ENCODE results near the gene ARFIP2. TPM values are rescaled to one million over a fixed set of nuclear protein-coding genes. Genes with fewer than 3 reads are reported as not detected.
A peak's percentile ranks its signal among the peaks of the same experiment; 100 is the strongest.

Gene ARFIP2
- total RNA-seq, 1 donor from 2014 or later = 15.2 TPM

DNA sequence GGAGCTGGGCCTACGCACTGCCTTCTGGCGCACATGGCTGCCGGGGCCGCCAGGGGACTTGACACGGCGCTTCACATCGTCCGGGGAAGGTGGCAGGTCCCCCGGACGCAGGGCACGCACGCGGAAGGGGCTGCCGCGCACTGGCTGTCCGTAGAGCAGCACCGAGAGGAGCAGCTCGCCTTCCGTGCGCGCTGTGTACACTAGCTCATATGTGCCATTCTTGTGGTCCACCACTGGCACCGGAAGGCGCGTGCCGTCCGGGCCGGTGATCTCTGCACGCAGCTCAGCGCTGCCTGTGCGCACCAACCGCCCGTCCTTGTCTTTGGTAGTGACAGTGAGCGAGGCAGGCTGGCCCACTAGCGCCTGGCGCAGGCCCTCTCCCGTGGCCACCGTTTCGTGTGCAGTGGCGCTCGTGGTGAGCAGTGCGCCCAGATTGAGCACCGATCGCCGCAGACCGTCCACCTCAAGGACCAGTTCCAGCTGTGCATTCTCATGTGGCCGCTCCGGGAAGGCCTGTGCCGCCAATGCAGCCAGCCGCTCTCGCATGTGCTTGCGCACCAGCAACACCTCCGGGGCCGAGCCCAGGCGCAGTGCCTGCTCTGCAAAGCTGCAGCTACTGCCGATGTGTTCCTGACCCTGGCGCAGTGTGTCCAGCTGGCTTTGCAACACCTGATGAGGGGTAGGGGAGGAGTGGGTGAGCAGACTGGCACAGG, 24.6 kb downstream of the ARFIP2 start:
- DNase-seq = no peak
- ATAC-seq = no peak

DNA sequence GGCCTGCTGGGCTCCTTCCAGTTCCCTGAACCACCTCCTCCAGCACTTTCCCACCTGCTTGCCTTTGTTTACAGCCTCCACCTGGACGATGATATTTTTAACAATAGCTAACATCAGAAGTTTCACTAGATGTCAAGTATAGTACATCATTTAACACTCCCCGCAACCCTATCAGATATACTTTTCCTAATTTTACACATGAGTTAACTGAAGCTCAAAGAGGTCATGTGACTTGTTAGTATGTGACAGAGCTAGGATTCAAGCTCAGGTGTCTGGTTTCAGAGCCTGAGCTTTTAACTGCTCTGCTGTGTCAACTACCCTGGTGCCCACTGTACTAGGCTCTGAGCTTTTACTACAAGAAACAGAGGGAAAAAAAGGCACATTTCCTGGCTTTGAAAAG, 26.1 kb downstream of the ARFIP2 start:
- intact Hi-C loops (cut with micrococcal nuclease) = no loop called here

More for the DNA sequence above, 24.6 kb downstream of the ARFIP2 start:
- intact Hi-C loops (cut with micrococcal nuclease) = no loop called here

DNA sequence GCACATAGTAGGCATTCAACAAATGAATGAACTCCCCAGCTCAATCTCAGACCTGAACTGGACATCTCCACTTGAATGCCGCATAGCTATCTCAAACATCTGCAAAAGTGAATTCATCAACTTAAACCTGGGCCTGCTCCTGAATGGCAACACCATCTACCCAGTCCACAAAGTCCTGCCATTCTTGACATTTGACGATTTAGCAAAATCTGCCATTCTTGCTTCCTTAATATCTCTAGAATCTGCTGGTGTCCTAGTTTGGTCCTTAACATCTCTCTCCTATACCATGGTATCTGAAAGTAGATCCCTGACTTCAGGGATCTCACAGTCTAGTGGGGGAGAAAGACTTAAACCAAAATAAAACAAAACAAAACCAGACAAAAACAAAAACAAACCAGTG, 28.0 kb downstream of the ARFIP2 start:
- intact Hi-C loops (cut with micrococcal nuclease) = no loop called here
- DNase-seq (no peak), ATAC-seq (no peak)

More for the DNA sequence above, 26.1 kb downstream of the ARFIP2 start:
- no peak for DNase-seq
- no peak for ATAC-seq

DNA sequence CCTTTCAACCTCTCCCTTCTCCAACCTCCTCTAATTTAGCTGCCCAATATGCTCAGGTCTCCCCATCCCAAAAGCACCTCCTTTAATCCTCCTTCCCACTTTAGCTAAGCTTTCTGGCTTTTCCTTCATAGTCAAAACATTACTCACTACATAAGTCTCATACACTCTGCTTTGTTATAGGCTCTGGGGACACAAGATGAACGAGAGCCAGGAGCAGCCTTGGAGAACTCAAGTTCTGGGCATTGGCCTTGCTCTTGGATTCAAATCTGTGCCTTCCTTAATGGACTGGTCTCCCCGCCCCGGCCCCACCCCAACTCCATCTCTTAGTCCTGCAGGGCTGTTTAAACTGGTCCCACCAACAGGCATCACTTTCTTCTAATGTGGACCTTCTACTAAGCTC, 28.9 kb downstream of the ARFIP2 start:
- intact Hi-C loops (cut with micrococcal nuclease) = no loop called here
- ATAC-seq = peak; percentile 37
- DNase-seq = no peak

DNA sequence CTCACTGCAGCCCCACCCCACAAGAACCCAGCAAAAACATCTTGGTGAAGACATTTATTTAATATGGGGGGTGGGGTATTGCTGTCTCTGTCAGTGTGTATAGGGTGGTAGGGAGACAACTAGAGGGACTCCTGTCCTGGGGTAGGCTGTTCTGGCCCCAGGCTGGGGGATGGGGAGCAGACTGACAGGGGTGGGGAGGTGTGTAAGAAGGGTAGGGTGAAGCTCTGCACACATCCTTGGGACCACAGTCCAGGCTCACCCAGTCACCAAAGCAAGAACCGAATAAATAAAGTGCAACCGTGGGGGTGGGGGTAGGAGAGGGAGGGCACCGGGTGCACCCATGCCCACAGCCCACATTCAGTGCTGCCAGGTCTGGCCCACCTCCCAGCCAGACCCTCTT, 32.6 kb downstream of the ARFIP2 start:
- ATAC-seq (no peak), DNase-seq (no peak)
- intact Hi-C loops (cut with micrococcal nuclease) = no loop called here

DNA sequence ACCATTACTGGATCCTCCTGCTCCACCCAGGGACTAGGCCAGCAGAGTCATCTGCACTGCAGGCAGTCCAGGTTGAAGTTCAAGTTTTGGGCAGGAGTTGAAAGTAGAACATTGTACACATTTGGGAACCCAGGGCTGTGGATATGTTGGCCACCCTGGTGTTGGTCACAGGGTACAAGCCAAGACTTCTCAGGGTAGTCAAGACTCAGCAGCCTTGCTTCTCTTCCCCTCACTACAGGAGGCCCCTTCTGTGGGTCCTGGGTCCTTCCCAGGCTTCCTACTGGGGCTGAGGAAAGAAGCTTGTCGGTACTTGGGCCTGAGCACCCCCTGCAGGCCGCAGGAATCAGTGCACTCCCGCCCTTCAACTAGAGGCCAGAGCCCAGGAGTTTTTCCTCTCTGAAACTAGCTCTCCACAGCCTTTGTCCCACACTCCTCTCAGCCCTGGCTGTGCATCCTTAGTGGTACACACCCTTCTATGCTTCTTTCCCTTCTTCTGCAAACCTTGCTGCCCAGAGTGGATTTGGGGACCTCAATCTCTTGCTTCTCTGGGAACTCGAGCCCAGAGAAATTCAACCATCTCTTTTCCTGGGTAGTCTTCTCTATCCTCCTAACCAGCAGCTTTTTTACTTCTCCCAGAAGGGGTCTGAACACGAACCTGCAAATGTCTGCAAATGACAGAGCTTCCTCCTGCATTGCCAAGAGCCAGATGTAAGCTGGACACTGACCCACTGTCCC, 37.7 kb downstream of the ARFIP2 start:
- ATAC-seq = peak; percentile 80
- intact Hi-C loops (cut with micrococcal nuclease) = loop anchor here (2.0 kb wide), 1 partner anchor 65 kb away; no protein-coding TSS in a partner anchor
- peak; percentile 59 for DNase-seq

DNA sequence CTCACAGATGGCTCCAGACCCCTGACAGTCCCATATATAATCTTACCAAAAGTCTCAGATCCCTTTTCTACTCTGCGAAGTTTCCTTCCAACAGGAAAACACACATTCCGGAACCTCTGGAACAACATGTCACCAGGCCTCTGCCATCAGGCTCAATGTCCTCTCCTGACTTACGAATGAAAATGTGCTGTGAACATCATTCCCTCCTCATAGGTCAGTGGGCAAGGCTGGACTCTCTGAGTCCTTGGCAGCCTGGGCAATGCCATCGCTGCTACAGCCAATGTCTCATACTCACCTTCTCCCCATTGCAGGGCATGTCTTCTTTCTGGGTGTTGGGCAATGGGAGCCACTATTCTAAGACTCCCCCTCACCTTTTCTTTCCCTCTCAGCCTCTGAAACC, 38.7 kb downstream of the ARFIP2 start:
- intact Hi-C loops (cut with micrococcal nuclease) = loop anchor here (2.0 kb wide), 1 partner anchor 64 kb away; no protein-coding TSS in a partner anchor
- no peak for DNase-seq
- ATAC-seq = no peak

DNA sequence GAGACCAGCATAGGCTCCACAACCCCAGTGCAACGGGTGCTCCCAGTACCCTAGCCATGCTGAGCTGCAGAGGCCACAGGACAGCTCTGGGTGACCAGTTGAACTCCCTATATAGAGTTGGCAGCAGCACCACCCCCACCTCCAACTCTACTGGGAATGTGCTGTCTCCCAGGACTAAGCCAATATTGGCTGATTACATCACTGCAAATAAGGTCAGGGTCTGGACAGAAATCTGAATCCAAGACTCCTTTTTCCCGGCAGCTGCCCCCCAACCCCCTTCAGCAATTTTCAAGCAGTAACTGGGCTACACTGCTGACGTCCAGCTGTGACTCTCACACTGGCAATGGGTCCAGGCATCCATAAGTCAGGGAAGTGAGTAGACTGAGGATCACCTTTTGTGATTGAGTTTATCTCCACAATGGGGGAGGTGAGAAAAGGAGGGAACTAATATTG, 40.2 kb downstream of the ARFIP2 start, which contains the start of gene HPX:
Gene HPX, minus strand, starts transcription at position 82 of the 453 bp plus-strand sequence. Its CDS starts 24 bp downstream, at position 58.
- intact Hi-C loops (cut with micrococcal nuclease) = no loop called here
- ATAC-seq = no peak

DNA sequence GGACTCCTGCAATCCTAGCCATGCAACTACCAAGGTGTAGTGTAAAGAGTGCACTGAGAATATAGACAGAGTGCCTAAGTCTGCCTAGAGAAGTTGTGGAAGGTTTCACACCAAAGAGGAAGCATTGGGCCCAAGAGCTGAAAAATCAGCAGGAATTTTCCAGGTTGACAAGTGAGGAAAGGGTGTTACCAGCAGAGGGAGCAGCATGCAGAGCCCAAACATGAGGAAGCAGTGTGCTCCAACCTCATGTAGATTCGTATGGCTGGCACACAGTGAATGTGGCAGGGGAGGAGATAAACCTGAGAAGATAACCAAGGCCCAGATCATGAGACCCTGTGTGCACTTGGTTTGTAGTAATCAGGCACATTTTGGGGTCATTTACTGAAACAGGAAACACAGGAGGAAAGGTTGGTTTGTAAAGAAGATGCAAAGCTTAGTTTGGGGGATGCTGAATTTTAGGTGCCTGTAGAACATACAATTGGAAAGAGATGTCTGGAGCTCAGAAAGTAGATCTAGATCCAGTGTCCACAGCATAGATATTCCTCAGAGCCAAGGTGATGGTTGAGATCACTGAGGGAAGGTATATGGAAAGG, 42.1 kb downstream of the ARFIP2 start:
- no peak for DNase-seq
- intact Hi-C loops (cut with micrococcal nuclease) = no loop called here
- ATAC-seq = peak; percentile 76

More for the DNA sequence above, 40.2 kb downstream of the ARFIP2 start, which contains the start of gene HPX:
- no peak for DNase-seq

DNA sequence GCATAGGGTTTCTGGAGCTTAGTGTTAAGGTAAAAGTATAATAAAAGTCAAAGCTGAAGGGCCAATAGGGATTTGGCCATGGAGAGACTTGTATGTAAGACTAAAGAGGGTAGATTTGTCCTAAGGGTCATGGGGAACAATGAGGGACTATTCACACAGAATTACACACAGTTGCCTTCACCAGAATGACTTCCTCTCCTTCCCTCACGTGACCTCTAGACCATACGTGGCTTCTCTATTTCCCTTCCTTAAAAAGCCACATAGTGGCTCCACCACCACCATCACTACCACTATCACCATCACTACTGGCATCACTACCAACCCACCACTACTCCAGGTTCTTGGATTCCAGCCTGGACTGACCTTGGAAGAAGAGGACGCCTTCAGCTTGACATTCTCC, 43.1 kb downstream of the ARFIP2 start:
- ATAC-seq = peak; percentile 31
- intact Hi-C loops (cut with micrococcal nuclease) = no loop called here
- DNase-seq = no peak

DNA sequence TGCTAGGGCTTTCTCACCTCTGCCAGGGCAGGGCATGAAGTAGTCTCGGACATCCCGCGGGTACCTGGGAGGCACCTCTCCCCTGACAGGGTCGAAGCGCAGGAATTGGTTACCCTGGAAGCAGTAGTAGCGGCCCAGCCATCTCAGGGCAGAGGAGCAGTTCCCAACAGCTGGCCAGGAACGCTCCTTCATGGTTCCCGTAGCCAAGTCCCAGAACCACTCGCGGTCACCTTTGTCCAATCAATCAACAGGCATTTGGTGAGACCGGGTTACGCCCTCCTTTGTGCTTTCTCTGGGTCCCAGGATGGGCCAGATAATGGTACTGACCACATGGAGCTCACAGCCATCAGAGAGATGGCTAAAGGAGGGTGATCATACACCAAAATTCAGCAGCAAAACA, 43.7 kb downstream of the ARFIP2 start:
- ATAC-seq = no peak
- intact Hi-C loops (cut with micrococcal nuclease) = no loop called here
- no peak for DNase-seq

DNA sequence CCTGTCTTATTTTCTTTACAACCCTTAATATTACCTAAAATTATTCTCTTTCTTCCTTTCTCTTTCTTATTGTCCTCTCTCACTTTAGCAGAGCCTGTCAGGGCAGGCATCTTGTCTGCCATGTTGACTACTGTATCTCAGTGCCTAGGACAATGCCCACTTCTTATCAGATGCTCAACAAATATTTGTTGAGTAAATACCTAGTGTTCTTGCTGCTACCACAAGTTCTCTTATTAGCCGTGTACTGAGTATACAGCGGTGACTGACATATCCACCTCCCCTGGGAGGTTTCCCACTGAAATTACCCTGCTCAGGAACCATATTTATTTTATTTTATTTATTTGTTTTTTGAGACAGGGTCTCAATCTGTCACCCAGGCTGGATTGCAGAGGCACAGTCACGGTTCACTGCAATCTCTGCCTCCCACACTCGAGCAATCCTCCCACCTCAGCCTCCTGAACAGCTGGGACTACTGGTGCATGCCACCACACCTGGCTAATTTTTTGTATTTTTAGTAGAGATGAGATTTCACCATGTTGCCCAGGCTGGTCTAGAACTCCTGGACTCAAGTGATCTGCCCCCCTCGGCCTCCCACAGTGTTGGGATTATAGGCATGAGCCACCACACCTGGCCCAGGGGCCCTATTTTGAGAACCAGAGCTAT, 47.0 kb downstream of the ARFIP2 start:
- ATAC-seq (no peak), DNase-seq (no peak)
- intact Hi-C loops (cut with micrococcal nuclease) = no loop called here

DNA sequence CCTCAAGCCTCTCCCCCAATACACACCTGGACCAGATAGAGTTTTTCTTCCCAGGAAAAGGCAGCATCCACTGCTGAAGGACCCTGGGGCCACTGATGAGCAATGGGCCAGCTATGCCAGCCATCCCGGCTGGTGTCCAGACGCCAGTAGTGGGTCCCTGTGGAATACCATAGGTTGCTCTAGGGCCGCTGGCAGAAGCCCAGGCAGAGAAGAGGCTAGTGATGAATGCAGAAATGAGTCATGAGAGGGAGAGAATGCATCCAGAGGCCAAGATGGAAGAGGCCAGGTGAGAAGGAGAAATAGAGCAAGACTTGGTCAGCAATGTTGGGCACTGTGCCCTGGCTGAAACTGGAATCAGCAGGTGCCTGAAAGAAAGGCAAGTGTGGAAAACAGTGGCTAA, 49.3 kb downstream of the ARFIP2 start:
- DNase-seq (no peak), ATAC-seq (no peak)
- intact Hi-C loops (cut with micrococcal nuclease) = no loop called here

DNA sequence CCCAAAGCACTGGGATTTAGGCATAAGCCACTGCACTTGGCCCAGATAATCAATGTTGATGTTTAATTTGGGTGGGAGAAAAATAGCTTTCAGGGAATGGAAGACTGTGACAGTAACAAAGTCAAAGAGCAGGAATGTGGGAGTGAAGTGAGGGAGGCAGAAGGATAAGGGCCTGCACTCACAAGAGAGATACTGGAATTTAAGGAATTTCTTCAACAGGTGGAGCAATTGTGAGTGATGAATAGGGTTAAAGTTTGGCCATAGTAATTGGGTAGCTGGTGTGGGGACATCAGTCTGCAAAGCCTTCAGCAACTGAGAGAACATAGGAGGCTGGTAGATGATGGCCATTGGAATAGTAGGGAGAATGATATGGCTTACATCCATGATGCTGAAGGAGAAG, 53.6 kb downstream of the ARFIP2 start:
- no peak for DNase-seq
- intact Hi-C loops (cut with micrococcal nuclease) = no loop called here
- ATAC-seq = no peak

Other genes starting within 250 kb of the ARFIP2 start
- 16.3 TPM for gene FHIP1B, start 246.7 kb downstream of the ARFIP2 start, total RNA-seq
- gene CNGA4, start 242.2 kb downstream of the ARFIP2 start, total RNA-seq = not detected
- not detected for gene CCKBR, start 221.5 kb downstream of the ARFIP2 start, total RNA-seq
- 31.1 TPM for gene CAVIN3, start 160.8 kb downstream of the ARFIP2 start, total RNA-seq
- gene SMPD1, start 90.9 kb downstream of the ARFIP2 start, total RNA-seq = 60.9 TPM
- 87.6 TPM for gene APBB1, start 62.2 kb downstream of the ARFIP2 start, total RNA-seq
- not detected for gene HPX, start 40.3 kb downstream of the ARFIP2 start, total RNA-seq
- 14.4 TPM for gene TRIM3, start 7.4 kb downstream of the ARFIP2 start, total RNA-seq
- gene TIMM10B, start 170 bp upstream of the ARFIP2 start, total RNA-seq = 17.9 TPM
- gene DNHD1, start 15.9 kb upstream of the ARFIP2 start, total RNA-seq = 5.5 TPM
- gene RRP8, start 122.3 kb upstream of the ARFIP2 start, total RNA-seq = 22.1 TPM
- 210 TPM for gene ILK, start 122.4 kb upstream of the ARFIP2 start, total RNA-seq
- 89.4 TPM for gene TAF10, start 130.9 kb upstream of the ARFIP2 start, total RNA-seq
- gene TPP1, start 138.1 kb upstream of the ARFIP2 start, total RNA-seq = 77.7 TPM
- gene DCHS1, start 174.5 kb upstream of the ARFIP2 start, total RNA-seq = 8.8 TPM
- 49.7 TPM for gene MRPL17, start 202.0 kb upstream of the ARFIP2 start, total RNA-seq

Data from left ventricle myocardium superior (tissue), 1 donor.